Activated CD4-positive, alpha-beta T cell treated with anti-CD3 and anti-CD28 coated beads for 24 hours (primary cell): ENCODE measurements around the gene THSD4.
"Not testable (repeated sequence)": the region's sequence is repeated elsewhere in the genome, so short reads cannot be mapped to it uniquely, and the experiment has no call there.

Experiments
- DNase-seq, 2 donors: peaks; one replicate each; pipeline ENCODE4 v3.0.0-alpha.2; 2020; ENCODE audit warnings: low read depth in 2 of 2

Gene THSD4

DNA sequence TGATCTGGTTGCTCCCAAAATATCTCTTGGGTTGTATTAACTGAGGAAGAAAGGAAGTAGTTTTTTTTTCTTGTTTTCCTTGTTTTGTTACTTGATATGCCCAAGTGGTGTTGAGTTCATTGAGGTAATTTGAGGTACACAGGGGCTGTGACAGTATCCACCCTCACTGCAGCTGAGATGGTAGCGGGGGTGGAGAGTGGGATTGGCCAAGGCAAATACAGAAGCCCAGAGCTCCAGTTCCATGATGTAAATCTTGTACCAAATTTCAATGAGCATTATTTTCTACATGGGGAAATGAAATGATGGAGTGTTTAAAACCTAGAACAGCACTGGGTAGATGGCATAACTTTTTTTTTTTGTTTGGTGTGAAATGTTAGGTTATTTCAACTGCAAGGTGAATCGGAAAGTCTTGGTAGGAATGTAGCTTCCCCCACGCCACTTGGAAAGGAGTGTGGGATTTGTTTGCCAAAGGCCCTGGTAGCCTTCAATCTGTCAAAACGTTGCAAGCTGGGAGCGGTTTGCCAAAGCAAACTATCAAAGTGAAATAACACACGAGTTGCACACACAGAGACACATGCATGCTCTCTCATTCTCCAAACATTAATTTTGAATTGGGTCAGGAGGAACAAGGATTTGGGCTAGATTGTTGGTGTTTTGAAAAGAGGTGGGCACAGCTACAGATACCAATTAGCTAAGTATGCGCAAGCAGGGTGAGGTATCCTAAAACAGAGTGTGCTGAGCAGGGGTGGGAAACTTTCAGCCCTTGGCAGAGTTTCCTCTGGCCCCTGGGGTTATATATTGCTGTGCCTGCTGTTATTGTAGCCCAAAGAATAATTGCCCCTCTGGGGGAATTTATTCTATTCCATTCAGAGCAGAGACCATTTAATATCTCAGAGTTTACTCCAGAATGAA, 34.6 kb downstream of the THSD4 start:
- DNase-seq = no peak

GRCh38 chr15:71151081-71151480, 35.8 kb downstream of the THSD4 start:
- DNase-seq = no peak

DNA sequence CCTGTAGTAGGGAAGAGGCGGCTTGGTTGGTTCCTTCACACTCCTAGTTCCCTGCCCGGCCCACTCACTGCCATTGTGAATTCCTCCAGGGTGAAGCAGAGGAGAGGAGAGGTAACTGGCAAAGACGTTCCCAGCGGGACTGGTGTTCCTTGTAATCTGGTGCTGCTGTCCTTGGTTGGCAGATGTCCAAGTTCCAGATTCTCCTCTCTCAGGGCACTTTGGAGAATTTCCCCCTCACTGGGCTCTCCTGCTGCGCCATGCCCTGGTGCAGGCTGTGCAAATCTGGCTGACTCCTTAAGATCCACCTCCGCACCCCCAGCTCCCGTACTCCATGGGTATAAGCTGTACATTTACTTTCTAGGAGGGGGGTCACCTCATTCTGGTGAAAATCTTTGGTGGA, 37.3 kb downstream of the THSD4 start:
- no peak for DNase-seq

GRCh38 chr15:71153823-71154524, 38.7 kb downstream of the THSD4 start:
- no peak for DNase-seq

DNA sequence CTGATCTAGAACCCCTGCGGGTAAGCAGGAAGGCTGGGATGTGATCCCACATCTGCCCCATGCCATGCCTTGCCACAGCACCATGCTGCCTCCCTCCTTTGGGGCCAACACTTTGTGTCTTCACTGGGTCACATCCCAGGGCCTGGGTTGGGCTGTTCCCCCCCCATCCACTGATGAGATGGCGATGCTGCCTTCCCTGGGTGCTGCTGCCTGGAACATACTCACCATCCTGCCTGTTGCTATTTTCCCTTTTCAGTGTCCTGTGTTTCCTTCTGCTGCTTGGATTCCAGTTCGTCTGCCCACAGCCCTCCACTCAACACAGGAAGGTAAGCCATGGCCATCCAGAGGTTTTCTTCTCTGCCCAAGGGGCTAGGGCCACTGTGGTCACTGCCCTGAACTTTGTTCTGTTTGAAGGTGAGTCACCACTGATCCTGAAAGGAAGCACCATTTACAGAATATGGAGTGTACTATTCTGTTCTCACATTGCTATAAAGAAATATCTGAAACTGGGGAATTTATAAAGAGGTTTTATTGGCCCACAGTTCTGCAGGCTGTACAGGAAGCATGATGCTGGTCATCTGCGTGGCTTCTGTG, 39.4 kb downstream of the THSD4 start:
- no peak for DNase-seq

DNA sequence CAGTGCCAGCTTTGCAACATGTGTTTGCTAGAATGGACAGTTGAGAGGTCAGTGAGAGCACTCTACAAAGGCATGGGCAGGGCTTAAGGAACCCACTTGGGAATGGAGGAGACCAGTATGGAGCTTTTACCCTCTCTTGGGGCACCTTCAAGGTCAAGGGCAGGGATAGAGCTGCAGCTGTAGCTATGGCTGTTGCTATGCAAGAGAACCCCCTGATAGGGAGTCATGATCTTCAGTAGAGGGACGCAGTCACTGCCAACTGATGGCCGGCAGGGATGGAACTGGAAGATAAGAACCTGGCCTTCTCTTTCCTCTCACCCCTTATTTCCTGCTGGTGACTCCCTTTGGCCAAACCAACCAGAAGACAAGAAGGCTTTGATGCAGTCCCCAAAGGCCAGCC, 40.3 kb downstream of the THSD4 start:
- DNase-seq = no peak

DNA sequence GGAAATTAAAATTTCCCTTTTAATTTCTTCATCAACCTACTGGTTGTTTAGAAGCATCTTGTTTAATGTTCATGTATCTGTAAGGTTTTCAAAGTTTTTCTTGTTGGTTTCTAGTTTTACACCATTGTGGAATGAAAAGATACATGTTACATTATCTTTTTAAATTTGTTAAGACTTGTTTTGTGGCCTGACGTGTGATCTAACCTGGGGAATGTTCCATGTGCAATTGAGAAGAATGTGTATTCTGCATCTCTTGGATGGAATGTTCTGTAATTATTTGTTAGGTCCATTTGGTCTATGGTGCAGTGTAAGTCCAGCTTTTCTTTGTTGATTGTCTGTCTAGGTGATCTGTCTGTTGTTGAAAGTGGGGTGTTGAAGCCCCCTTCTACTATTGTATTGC, 45.7 kb downstream of the THSD4 start:
- DNase-seq = no peak

DNA sequence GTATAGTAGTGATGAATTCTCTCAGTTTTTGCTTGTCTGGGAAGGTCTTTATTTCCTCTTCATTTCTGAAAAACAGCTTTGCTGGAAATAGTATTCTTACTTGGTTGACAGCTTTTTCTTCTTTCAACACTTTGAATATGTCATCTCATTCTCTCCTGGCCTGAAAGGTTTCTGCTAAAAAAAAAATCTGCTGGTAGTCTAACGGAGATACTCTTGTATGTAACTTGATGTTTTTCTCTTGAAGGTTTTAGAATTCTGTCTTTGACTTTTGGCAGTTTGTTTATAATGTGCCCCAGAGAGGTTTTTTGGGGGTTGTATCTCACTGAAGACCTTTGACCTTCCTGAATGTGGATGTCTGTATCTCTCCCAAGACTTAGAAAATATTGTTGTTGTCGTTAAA, 47.0 kb downstream of the THSD4 start:
- no peak for DNase-seq

- DNase-seq = not testable (repeated sequence)
Measured at GRCh38 chr15:71164606-71165005, 49.3 kb downstream of the THSD4 start.

GRCh38 chr15:71167445-71168165, 52.3 kb downstream of the THSD4 start:
- DNase-seq = no peak

- DNase-seq = no peak
Measured at GRCh38 chr15:71168166-71168834, 53.0 kb downstream of the THSD4 start.

DNA sequence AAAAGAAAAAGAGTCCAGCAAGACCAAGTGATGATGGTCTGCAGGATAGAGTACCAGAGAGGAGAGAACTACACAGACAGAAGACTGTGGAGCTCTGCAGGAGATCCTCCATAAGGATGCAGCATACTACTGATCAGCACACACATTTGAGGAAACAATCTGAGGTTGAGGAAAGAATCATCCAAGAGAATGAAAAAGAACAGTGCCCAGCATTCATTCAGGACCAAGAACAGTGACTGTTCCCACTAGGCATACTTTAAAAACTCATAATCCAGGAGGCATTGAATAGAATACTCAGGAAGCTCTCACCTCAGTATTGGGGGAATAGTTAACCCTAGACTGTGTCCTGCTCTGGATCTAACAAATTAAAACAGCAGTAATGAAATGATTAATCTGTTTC, 54.9 kb downstream of the THSD4 start:
- DNase-seq = no peak

DNA sequence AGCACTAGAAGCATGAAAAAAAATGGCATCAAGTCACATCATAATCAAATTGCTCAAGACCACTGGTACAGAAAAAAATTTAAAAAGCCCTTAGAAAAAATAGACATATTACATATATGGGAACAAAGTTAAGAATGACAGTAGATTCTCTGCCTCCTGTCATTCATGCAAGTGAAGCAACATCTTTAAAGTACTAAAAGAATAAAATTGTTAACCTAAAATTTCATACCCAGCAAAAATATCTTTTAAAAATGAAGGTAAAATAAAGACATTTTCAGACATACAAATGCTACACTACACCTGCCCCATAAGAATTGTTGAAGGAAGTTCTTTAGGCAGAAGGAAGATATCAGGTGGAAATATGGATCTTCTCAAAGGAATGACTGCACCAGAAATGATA, 55.9 kb downstream of the THSD4 start:
- no peak for DNase-seq

DNA sequence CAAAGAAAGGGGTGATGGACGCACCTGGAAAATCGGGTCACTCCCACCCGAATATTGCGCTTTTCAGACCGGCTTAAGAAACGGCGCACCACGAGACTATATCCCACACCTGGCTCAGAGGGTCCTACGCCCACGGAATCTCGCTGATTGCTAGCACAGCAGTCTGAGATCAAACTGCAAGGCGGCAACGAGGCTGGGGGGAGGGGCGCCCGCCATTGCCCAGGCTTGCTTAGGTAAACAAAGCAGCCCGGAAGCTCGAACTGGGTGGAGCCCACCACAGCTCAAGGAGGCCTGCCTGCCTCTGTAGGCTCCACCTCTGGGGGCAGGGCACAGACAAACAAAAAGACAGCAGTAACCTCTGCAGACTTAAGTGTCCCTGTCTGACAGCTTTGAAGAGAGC, 59.1 kb downstream of the THSD4 start:
- not testable (repeated sequence) for DNase-seq

- no peak for DNase-seq
Measured at GRCh38 chr15:71180986-71181853, 65.9 kb downstream of the THSD4 start.

DNA sequence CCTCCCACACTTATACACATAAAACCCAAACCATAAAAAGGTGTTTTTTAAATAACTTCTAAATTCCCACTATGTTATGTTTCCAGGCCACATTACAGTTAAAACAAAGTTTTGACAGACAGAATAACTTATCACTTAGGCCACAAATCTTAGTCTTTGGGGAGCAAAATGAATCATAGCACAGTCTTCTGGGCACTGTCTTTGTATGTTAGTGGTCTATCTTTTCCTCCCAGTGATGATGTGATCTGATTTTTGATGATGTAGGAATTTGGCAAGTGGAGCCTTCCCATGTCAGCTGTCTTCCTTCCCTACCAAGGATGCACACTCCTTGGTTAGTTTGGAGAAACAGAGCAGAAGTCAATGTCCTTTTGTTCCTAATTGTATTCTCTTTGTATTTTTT, 67.3 kb downstream of the THSD4 start:
- no peak for DNase-seq

- DNase-seq = no peak
Measured at GRCh38 chr15:71183063-71183462, 67.8 kb downstream of the THSD4 start.

DNA sequence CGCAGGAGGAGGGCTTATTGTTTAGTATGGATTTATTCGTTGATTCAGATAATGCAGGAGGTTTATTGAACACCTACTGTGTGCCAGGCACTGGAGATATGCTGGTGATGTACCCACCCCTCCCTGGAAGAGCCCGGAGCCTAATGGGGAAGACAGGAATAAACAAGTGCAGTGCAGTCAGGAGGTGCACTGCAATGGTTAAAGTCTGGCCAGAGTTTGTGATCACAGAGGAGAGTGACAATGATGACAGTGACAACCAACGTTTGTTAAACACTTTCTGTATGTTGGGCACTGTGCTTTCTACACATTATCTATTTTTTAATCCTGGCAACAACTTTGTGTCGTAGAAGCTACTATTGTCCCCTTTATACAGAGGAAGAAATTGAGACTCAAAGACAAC, 70.4 kb downstream of the THSD4 start:
- no peak for DNase-seq

GRCh38 chr15:71186267-71186666, 71.0 kb downstream of the THSD4 start:
- no peak for DNase-seq

GRCh38 chr15:71187078-71187477, 71.8 kb downstream of the THSD4 start:
- DNase-seq = no peak

DNA sequence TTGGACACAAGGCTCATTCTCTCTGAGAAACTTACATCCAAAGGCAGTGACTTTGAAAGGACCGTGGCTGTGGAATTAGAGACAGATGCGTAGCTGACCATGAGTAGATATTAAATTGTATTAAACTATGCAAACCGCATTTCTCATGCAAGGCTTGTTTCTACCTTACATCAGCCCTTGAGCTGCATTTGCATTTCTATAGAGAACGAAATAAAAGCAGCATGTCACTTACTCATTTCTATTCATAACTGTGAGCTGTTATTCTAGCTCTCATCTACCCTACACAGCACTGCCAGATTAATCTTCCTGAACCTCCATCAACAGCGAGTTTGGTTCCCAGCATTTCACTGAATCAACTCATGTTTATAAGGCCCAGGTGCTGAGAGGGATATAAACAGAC, 72.3 kb downstream of the THSD4 start:
- DNase-seq = no peak
